ENCODE measurements around the gene PRDM15.

The PRDM15 gene

GRCh38 chr21:41925767-41926116 lies 46.6 kb upstream of the PRDM15 start:
- no peak overlapping the region for H3K4me3 ChIP-seq (ENCODE audit: control insufficient read depth, low read depth, low read length)
- no peak for TF ChIP-seq CTCF (IDR thresholded peaks at IDR 0.05; ENCODE audit: control insufficient read depth, insufficient read depth, low read depth, low read length, missing control alignments)
- DNase-seq (ENCODE audit: low read depth) = no peak

GRCh38 chr21:41924368-41924754 lies 45.2 kb upstream of the PRDM15 start:
- no peak overlapping the region for H3K4me3 ChIP-seq (ENCODE audit: control insufficient read depth, low read depth, low read length)
- no peak for DNase-seq (ENCODE audit: low read depth)
- no peak for TF ChIP-seq CTCF (IDR thresholded peaks at IDR 0.05; ENCODE audit: control insufficient read depth, insufficient read depth, low read depth, low read length, missing control alignments)

GRCh38 chr21:41923631-41924367 lies 44.7 kb upstream of the PRDM15 start:
- TF ChIP-seq CTCF (IDR thresholded peaks at IDR 0.05; ENCODE audit: control insufficient read depth, insufficient read depth, low read depth, low read length, missing control alignments) = no peak
- DNase-seq (ENCODE audit: low read depth) = no peak
- peak overlapping the region; percentile 25 for H3K4me3 ChIP-seq (ENCODE audit: control insufficient read depth, low read depth, low read length)

- no peak for TF ChIP-seq CTCF (IDR thresholded peaks at IDR 0.05; ENCODE audit: control insufficient read depth, insufficient read depth, low read depth, low read length, missing control alignments)
- no peak overlapping the region for H3K4me3 ChIP-seq (ENCODE audit: control insufficient read depth, low read depth, low read length)
- no peak for DNase-seq (ENCODE audit: low read depth)
These were observed 44.0 kb upstream of the PRDM15 start for GRCh38 chr21:41923186-41923585.

- no peak for TF ChIP-seq CTCF (IDR thresholded peaks at IDR 0.05; ENCODE audit: control insufficient read depth, insufficient read depth, low read depth, low read length, missing control alignments)
- no peak overlapping the region for H3K4me3 ChIP-seq (ENCODE audit: control insufficient read depth, low read depth, low read length)
- DNase-seq (ENCODE audit: low read depth) = no peak
These were observed 41.9 kb upstream of the PRDM15 start for GRCh38 chr21:41921021-41921420.

GRCh38 chr21:41920476-41920875 lies 41.3 kb upstream of the PRDM15 start:
- DNase-seq (ENCODE audit: low read depth) = no peak
- H3K4me3 ChIP-seq (ENCODE audit: control insufficient read depth, low read depth, low read length) = no peak overlapping the region
- no peak for TF ChIP-seq CTCF (IDR thresholded peaks at IDR 0.05; ENCODE audit: control insufficient read depth, insufficient read depth, low read depth, low read length, missing control alignments)
